NCI-H2227 treated with DMSO at 0.1 percent for 48 hours (cell line): ENCODE measurements around the gene AGPAT1.
A peak's percentile ranks its signal among the peaks of the same experiment; 100 is the strongest.
"Not testable (repeated sequence)": the region's sequence is repeated elsewhere in the genome, so short reads cannot be mapped to it uniquely, and the experiment has no call there.

Source experiments
- DNase-seq: peaks from one replicate; lab custom pipeline; 2025; lab: John Stamatoyannopoulos, UW

Gene AGPAT1

GRCh38 chr6:32148289-32149091 is 27.4 kb downstream of the AGPAT1 start:
- no peak for DNase-seq

DNA sequence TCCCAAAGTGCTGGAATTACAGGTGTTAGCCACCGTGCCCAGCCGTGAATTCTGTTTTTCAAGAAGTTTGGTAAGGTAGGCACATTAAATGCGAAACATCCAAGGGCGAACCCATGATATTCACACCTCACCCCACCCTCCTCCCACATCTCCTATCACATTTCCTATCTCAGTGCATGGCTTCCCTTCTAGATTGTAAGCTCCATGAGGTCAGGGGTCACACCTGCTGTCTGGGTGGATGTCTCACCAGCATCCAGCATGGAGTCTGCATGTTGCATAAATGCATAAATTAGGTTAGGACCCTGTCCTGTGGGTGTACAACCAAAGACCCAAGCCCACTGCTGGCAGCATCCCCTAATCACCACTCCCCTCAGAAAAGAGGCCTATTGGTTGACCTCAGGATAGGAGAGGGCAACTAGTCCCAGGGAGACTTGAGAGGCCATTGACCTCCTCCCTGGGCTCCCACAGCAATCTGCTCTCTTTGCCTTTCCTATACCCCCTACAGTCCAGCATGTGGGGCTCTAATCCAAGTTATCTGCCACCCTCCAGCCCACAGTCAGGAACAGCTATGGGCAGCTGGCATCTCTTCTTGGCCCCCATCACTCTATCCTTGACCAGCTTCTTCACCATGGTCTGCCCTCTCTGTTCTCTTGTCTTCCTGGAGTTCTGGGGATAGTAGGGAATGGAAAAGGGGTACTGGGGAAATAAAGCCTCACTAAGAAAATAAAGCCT is 28.3 kb downstream of the AGPAT1 start:
- no peak for DNase-seq

GRCh38 chr6:32146687-32147086 is 29.2 kb downstream of the AGPAT1 start:
- no peak for DNase-seq

DNA sequence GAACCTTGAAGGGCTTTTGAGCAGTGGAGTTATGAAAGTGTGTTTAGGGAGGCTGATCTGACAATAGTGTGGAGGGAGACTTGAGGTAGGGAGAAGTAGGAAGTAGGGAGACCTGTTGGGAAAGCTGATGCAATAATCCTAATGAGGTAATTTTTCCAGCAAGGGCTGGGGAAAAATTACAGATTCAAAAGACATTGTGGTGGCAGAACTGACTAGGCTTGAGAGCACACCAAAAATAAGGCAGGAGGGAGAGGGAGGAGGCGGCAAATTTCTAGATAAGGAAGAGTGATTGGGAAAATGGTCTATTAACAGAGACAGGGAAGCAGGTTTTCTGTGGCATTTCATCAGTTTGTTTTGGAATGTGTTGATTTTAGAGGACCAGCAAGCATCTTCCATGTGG is 29.6 kb downstream of the AGPAT1 start:
- no peak for DNase-seq

DNA sequence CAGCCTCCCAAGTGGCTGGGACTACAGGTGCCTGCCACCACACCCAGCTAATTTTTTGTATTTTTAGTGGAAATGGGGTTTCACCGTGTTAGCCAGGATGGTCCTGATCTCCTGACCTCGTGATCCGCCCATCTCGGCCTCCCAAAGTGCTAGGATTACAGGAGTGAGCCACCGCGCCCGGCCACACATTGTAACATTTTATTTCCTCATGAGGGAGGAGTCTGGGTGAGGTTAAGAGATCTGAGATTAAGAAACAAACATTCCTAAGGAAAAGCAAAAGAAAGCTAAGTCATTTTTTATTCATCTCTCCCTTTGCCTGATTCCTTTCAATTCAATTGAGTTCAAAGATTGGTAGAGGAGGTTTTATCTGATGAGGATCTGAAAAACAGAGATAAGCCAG is 31.6 kb downstream of the AGPAT1 start:
- not testable (repeated sequence) for DNase-seq

- DNase-seq = no peak
These were observed 35.4 kb downstream of the AGPAT1 start for GRCh38 chr6:32140420-32141046.

GRCh38 chr6:32139590-32139989 is 36.3 kb downstream of the AGPAT1 start:
- DNase-seq = no peak

DNA sequence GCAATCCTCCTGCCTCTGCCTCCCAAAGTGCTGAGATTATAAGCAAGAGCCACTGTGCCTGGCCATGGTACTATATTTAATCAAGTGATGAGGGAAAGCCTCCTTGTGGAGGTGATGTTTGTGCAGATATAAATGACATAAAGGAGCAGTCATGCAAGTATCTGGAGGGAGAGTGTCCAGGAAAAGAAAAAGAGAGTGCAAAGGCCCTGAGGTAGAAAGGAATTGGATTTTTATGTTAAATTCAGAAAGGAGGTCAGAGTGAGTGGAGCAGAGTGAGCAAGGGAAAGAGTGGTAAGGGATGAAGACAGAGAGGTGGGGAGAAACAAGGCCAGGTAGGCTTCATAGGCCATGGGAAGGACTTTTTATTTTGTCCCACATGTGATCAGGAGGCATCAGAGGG is 38.4 kb downstream of the AGPAT1 start:
- DNase-seq = no peak

DNA sequence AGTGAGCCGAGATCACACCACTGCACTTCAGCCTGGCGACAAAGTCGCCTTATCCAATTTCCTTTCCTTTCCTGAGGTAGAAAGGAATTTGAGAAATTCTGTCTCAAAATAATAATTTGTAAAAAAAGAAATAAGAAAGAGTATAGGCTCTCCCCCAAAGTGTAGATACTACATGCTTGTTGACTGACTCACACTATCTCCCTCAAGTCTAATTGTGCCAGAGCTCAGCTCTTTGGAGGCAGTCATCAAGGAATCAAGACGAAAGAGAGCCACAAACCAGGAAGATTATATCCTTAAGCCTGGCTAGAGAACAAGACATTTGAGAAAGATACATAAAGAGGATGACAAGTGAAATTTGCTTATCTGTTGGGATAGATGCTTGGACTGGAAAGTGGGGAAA is 42.1 kb downstream of the AGPAT1 start:
- DNase-seq = no peak

DNA sequence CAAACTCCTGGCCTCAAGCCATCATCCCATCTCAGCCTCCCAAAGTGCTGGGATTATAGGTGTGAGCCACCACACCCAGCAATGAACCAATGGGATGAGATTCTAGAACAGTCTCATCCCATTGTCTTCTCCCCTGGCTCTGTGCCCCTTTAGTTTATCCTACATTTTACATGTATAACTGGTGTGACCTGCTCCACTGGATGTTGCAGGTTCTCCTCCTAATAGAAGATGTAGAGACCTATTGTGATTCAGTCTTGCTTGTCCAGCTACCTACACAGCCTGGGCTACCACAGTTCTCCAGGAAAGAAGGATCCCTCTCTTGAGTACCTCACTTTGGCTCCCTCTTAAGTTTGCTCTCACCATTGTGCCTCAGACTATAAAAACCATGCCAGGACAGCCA is 43.8 kb downstream of the AGPAT1 start:
- DNase-seq = no peak

DNA sequence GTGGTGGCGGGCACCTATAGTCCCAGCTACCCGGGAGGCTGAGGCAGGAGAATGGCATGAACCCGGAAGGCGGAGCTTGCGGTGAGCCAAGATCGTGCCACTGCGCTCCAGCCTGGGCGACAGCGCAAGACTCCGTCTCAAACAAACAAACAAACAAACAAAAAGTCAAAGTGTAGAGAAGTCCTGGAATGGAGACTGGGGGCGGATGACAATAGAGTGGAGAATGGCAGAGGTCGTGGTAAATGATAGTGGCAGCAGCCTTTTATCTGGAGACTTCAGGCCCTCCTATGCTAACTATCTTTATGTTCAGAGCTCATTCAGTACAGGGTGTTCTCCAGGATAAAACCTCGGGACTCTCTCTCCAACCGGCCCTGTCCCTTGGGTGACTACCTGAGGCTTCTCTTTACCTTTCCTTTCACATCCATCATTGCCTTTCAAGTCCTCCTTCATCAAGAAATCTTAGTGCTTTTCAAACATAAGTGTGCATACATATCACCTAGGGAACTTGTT is 44.4 kb downstream of the AGPAT1 start:
- no peak for DNase-seq

DNA sequence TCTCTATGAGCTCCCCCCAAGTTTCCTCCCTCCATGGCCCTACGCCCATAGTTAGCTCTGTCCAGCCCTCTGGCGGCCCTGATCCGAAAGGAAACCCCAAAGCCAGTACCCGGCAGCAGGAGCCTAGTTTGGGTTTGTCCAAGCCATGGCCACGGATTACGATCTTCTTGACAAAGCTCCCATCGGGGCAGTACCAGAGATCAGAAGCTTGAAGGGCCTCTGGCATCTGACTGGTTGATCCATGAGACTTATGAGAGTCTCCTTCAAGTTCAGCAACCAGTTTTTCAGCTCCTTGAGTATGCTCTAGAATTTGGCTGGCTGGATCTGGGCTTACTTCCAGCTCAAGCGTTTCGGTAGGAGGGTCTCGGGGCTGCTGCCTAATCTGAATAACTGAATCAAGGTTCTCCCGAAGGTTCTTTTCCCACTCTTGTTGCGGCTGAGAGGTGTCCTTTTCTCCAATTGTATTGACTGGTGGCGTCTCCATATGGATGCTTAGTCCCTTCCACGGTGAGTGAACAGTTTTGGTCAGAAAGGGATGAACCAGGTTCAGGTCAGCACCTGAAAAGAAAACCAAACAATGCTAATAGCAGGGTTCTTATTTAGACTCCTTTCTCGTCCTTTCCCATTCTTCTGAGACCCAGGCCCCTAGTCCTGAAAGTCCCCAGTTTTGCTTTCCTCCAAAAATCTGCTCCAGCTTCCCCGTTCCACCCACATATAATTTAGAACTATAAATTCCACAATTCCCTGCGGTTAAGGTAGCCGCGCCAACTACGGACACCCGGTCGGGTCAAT is 46.4 kb downstream of the AGPAT1 start:
- DNase-seq = peak; percentile 71

- no peak for DNase-seq
These were observed 47.1 kb downstream of the AGPAT1 start for GRCh38 chr6:32128751-32129296.

DNA sequence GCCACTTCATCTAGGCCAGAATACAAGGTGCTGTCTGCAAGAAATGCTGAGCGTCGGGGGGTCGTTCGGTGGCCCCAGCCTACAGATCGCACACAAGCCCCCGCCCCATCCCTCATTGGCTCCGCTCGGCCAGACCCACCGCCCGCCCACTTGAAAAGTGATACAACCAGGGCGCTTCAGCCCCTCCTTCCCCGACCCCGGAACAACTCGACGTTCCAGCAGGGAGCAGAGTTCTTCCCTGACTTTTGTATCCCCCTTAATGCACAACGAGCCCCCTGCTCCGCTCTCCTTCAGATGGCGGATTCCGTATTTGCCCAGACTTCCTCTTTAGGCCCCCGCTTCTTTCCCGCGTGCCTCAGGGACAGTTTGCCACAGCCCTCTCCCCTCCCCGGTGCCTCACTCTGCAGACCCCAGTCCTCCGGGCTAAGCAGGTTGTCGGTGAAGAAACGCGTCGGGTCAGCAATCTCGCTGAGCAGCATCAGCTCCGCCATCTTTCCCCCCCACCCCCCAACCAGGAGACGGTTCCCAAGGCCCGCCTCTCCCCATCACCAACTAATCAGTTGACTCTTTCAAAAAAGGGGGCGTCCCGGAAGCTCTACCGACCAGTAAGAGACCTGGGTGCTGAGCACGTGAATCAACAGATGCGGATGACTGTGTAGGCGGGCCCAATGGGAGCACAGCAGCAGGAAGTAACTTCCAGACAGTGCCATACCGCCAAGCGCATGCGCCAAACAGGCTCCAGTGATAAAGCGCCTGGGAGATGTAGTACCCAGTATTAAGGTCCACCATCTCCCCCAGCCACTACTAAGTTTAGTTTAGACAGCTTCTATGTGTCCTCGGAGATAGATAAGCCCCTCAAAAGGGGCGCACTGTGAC is 47.9 kb downstream of the AGPAT1 start, which contains the start of gene ATF6B:
TSS of gene ATF6B (minus strand) at position 530 of the 876 bp plus-strand sequence. CDS start at position 491, 39 bp downstream.
- DNase-seq = peak; percentile 99

DNA sequence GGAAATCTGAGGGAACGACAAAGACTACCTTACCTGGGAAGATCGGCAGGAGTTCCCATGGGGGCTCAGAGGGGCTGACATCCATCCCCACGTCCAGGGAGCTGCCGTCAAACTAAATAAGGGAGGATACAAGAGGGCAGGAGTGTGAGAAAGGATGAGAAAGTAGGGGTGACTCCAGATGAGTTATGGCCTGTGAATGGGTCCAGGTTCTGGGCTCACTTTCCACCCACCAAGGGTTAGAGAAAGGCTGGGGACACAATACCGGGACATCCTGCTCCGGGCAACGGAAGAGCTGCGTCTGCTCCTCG is 48.5 kb downstream of the AGPAT1 start:
- no peak for DNase-seq

- no peak for DNase-seq
These were observed 49.0 kb downstream of the AGPAT1 start for GRCh38 chr6:32126880-32127279.

DNA sequence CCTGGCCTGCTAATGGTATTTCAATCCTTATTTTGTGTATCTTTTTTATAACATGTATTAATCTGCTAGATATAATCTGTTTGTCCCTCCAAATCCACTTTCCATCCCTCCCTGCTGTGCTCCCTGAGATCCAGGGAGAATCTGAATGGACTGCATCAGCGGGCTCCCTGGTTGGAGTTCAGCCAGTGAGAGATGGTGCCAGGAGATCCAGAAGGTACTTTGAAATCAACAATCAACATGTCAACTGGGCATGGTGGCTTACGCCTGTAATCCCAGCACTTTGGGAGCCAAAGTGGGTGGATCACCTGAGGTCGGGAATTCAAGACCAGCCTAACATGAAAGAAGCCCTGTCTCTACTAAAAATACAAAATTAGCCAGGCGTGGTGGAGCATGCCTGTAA is 52.2 kb downstream of the AGPAT1 start:
- DNase-seq = no peak

DNA sequence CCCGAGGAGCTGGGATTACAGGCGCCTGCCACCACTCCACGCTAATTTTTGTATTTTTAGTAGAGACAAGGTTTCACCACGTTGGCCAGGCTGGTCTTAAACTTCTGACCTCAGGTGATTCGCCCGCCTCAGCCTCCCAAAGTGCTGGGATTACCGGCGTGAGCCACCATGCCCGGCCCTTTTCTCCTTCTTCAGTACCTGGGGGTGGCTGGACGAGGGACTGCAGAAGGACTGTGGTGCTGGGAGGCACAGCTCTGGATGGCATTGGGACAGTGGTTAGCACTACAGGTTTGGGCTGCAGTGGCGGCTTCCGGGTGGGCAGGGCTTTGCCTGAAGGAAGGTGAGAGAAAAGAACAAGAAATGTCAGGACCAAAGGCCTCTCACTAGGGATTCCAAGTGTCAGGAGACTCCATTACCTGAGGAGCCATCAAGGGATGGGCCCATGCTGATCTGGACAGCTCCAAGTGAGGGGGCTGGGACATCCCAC is 55.3 kb downstream of the AGPAT1 start:
- DNase-seq = no peak

DNA sequence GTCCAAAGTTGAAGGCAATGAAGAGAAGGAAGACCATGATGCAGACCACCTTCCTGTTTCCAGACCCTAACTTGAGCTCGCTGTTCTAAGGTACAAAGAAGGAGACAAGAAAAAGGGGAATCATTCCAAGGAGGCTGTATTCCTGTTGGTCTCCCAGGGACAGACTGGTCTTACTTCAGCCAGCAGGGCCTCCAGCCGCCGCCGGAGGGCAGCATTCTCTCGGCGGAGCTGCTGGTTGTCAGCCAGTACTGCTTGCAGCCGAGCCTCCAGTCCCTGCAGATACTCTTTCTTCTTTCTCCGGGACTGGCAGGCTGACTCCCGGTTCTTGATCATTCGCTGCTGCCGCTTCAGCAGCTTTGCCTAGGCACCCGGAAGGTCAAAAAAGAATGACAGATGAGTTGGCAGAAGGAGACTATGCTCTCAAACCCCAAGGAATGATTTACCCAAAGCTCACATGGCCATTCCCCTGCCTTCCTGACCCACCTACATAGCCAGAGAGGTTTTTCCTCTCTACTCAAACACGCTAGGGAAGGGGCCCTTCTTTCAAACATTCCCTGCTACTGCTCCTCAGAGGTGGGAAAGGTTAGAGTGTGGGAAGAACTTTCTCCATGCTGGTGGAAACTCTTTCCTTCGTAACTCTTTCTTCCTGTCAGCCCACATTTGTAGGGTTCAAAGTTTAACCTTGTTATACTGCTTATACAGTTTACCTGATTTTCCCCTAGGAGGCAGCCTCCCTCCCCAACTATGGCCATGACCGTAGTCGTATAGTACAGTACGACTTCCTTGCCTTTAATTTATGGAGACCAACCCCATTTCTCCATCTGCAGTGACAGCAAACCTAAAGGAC is 56.9 kb downstream of the AGPAT1 start:
- peak; percentile 86 for DNase-seq
